BE2C (cell line): ENCODE measurements around the gene GPR25.
A peak's percentile ranks its signal among the peaks of the same experiment; 100 is the strongest.

Experiments used
- DNase-seq: peaks from one replicate; pipeline ENCODE4 v3.0.0-alpha.2; 2020
- H3K27me3 ChIP-seq: fragments of 250-450 bp; sonication (Bioruptor Pico); 2 replicates; pipeline ENCODE4 v1.5.1; 2020; ENCODE audit warnings: mild to moderate bottlenecking
- H3K36me3 ChIP-seq: fragments of 250-450 bp; sonication (Bioruptor Pico); 2 replicates; pipeline ENCODE4 v1.5.1; 2020; ENCODE audit warnings: mild to moderate bottlenecking
- H3K4me1 ChIP-seq: fragments of 250-450 bp; sonication (Bioruptor Pico); 2 replicates; pipeline ENCODE4 v1.5.1; 2020
- H3K4me3 ChIP-seq: 2 replicates; pipeline ENCODE4 v1.5.1; 2011; ENCODE audit warnings: low read depth, low read length
- H3K9me3 ChIP-seq: fragments of 250-450 bp; sonication (Bioruptor Pico); 2 replicates; pipeline ENCODE4 v1.5.1; 2020
- TF ChIP-seq, protein P1 (sequence below): IDR thresholded peaks from 2 replicates; pipeline ENCODE4 v1.5.1; 2012; ENCODE audit warnings: mild to moderate bottlenecking, low read depth, low read length

GPR25 gene

DNA sequence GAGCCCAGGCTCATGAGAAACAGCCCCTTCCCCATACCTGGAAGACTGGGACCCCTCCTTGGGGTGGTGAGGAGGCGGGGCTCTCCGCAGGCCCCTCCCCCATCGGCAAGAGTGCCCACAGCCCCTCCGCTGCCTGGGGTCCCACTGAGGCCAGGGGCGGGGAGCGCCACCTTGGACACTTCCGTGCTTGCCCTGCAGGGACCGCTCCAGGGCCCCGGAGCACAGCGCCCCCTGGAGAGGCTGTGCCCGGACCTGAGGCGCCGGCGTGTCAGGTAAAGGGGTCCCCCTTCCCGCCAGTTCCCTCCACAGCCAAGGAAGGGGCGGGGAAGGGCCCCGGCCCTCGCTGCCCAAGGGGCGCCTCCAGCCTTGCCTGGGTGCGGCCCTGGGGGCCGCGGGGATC is 43.4 kb downstream of the GPR25 start:
- Histone ChIP-seq H3K27me3 (no peaks in the 10 kb centered on the region), H3K4me3 (no peak overlapping the region), H3K9me3 (no peaks in the 10 kb centered on the region), H3K4me1 (no peaks in the 10 kb centered on the region), H3K36me3 (no peaks in the 10 kb centered on the region)
- TF ChIP-seq, protein P1, sequence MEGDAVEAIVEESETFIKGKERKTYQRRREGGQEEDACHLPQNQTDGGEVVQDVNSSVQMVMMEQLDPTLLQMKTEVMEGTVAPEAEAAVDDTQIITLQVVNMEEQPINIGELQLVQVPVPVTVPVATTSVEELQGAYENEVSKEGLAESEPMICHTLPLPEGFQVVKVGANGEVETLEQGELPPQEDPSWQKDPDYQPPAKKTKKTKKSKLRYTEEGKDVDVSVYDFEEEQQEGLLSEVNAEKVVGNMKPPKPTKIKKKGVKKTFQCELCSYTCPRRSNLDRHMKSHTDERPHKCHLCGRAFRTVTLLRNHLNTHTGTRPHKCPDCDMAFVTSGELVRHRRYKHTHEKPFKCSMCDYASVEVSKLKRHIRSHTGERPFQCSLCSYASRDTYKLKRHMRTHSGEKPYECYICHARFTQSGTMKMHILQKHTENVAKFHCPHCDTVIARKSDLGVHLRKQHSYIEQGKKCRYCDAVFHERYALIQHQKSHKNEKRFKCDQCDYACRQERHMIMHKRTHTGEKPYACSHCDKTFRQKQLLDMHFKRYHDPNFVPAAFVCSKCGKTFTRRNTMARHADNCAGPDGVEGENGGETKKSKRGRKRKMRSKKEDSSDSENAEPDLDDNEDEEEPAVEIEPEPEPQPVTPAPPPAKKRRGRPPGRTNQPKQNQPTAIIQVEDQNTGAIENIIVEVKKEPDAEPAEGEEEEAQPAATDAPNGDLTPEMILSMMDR: no peak
- no peak for DNase-seq

DNA sequence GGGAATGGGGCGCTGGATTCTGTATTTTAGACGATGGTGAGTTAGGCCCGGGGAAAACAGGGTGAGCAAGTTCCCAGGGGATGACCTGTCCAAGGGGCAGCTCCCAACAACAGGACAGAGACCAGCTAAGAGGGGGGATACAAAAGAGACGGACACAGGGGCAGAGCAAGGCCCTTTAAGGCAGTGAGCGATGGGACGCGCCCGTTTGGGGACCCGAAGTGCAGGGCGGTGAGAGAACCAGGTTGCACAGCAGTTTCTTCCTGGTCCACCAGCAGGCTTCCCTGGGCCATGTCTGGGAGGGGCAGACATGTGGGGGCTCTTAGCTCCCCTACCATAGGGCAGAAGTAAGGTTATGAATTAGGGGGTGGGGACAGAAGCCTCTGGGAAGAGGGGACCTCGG is 43.9 kb downstream of the GPR25 start:
- Histone ChIP-seq H3K27me3 (no peaks in the 10 kb centered on the region), H3K9me3 (no peaks in the 10 kb centered on the region), H3K36me3 (no peaks in the 10 kb centered on the region), H3K4me3 (no peak overlapping the region), H3K4me1 (no peaks in the 10 kb centered on the region)
- TF ChIP-seq, protein P1: no peak
- DNase-seq: no peak

DNA sequence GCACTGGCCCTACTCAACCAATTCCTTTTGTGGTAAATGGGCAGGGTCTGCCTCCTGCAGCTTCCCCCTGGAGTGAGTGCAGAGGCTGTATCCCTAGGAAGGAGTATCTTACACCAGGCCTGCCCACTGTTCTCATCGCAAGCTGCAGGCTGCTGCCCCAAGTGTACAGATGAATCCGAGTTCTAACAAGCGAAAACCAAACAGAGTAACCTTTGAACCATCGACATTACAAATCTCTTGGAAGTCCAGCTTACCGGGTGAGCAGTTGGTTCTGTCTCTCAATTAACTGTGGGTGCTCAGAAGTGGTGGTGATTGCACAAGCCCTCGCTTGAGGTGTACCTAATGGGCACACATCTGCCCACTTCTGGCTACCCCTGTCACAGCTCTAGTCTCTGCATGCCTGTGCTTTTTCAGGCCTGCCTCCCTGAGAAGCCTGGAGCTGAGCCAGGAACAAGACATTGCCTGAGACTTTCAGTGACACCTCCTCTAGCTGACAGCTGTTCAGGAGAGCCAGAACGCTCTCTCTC is 44.6 kb downstream of the GPR25 start:
- no peaks in the 10 kb centered on the region for H3K9me3 ChIP-seq
- no peaks in the 10 kb centered on the region for H3K27me3 ChIP-seq
- no peaks in the 10 kb centered on the region for H3K36me3 ChIP-seq
- DNase-seq: peak; percentile 43
- no peak overlapping the region for H3K4me3 ChIP-seq
- H3K4me1 ChIP-seq: no peaks in the 10 kb centered on the region
- TF ChIP-seq, protein P1: no peak

DNA sequence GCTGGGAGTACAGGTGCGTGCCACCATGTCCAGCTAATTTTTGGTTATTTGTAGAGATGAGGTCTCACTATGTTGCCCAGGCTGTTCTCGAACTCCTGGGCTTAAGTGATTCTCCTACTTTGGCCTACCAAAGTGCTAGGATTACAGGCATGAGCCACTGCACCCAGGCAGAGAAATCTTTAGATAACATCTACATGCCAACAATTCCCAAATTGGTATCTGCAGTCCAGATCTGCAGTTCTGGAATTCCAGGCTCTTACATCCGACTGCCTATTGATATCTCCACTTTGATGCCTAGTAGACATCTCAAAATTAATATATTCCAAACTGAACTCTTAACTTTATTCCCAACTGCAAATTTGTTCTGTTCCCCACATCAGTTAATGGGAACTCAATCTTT is 45.2 kb downstream of the GPR25 start:
- Histone ChIP-seq H3K9me3 (no peaks in the 10 kb centered on the region), H3K36me3 (no peaks in the 10 kb centered on the region), H3K4me3 (no peak overlapping the region), H3K4me1 (no peaks in the 10 kb centered on the region), H3K27me3 (no peaks in the 10 kb centered on the region; the same call in 1 of the 2 replicates)
- TF ChIP-seq, protein P1: no peak
- no peak for DNase-seq

DNA sequence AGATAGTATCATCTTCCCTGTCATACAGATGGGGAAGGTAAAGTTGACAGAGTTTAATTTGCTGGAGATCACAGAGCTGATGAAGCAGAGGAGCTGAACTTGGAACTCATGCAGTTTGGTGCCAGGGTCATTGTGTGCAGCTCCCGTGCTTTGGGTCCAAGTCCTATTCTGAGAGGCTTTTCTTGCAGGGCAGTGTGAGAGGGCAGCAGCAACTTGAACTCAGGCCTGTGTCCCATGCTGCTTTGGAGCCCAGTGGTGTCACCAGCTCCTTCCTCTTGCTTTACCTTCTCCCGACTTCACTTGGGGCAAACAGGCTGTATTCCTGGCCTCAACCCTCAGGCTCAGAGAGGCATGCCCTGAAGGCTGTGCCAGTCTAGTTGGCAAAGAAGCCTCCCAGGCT is 46.6 kb downstream of the GPR25 start:
- TF ChIP-seq, protein P1: no peak
- H3K27me3 ChIP-seq: peaks cover 5% of the 10 kb centered on the region
- no peak overlapping the region for H3K4me3 ChIP-seq

DNA sequence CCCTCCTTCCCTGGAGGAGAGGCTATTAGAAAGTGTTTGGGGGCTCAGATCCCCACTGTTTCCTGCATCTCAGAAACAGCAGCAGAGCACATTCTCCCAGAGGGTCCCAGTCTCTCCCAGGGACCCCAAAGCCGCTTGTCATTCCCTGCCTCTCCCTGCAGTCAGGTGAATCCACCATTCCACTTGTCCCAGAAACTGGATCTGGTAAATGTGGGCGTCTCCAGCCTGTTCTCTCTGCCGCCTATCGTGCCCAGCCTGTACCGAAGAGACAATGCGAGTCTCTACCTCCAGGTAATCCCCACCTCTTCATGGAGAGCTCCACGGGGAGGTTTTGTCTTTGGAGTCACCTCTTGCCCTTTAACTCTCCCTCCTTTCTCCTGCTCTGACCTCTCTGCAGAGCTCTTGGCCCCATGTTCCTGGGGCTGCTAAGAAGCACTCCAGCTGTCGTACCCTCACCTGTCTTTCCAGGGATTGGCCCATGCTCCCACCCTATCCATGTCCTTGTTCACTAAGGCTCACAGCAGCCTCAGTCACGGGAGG is 48.9 kb downstream of the GPR25 start:
- Histone ChIP-seq H3K36me3 (no peaks in the 10 kb centered on the region), H3K4me1 (no peaks in the 10 kb centered on the region)
- TF ChIP-seq, protein P1: no peak

More for the DNA sequence above, 46.6 kb downstream of the GPR25 start:
- no peaks in the 10 kb centered on the region for H3K4me1 ChIP-seq
- no peak for DNase-seq
- no peaks in the 10 kb centered on the region for H3K36me3 ChIP-seq
- no peaks in the 10 kb centered on the region for H3K9me3 ChIP-seq

More for the DNA sequence above, 48.9 kb downstream of the GPR25 start:
- H3K9me3 ChIP-seq: no peaks in the 10 kb centered on the region
- no peak for DNase-seq
- no peak overlapping the region for H3K4me3 ChIP-seq
- H3K27me3 ChIP-seq: peaks cover 5% of the 10 kb centered on the region
